Loucy (cell line): Measurements from ENCODE around the gene FGFRL1.

Experiments used
- H2AFZ ChIP-seq: fragments of 200-600 bp; sonication (generic); 2 replicates; pipeline ENCODE4 v1.6.0; 2016; ENCODE audit warnings: antibody characterized with exemption, mild to moderate bottlenecking, low read length, moderate library complexity
- H3F3A ChIP-seq: fragments of 200-600 bp; 2 replicates; pipeline ENCODE4 v1.6.0; 2016; ENCODE audit warnings: antibody characterized with exemption, low read depth, mild to moderate bottlenecking
- H3K27me3 ChIP-seq: fragments of 200-600 bp; sonication (generic); 2 replicates; pipeline ENCODE4 v1.6.1; 2014; ENCODE audit warnings: low read length, mild to moderate bottlenecking; ENCODE audit not compliant: insufficient read depth, poor library complexity, severe bottlenecking
- H3K36me3 ChIP-seq: fragments of 200-600 bp; sonication (generic); 2 replicates; pipeline ENCODE4 v1.6.1; 2016; ENCODE audit warnings: low read length; ENCODE audit not compliant: insufficient read depth
- H3K4me1 ChIP-seq: fragments of 200-600 bp; sonication (generic); 2 replicates; pipeline ENCODE4 v1.5.1; 2014; ENCODE audit warnings: low read length, mild to moderate bottlenecking; ENCODE audit not compliant: insufficient read depth, poor library complexity, severe bottlenecking
- H3K4me2 ChIP-seq: fragments of 200-600 bp; sonication (generic); 2 replicates; pipeline ENCODE4 v1.6.0; 2014; ENCODE audit warnings: antibody characterized with exemption, low read length, low read depth, mild to moderate bottlenecking; ENCODE audit not compliant: poor library complexity, severe bottlenecking
- H3K4me3 ChIP-seq: fragments of 200-600 bp; sonication (generic); 2 replicates; pipeline ENCODE4 v1.5.1; 2014; ENCODE audit warnings: low read length, mild to moderate bottlenecking, mixed read lengths; ENCODE audit not compliant: poor library complexity, severe bottlenecking
- H3K79me2 ChIP-seq: fragments of 200-600 bp; sonication (generic); 2 replicates; pipeline ENCODE4 v1.6.1; 2014; ENCODE audit warnings: low read length; ENCODE audit not compliant: insufficient read depth
- H3K9ac ChIP-seq: fragments of 200-600 bp; sonication (generic); 2 replicates; pipeline ENCODE4 v1.6.0; 2014; ENCODE audit warnings: mild to moderate bottlenecking, low read depth, low read length, moderate library complexity; ENCODE audit not compliant: poor library complexity, severe bottlenecking
- H3K9me2 ChIP-seq: fragments of 200-600 bp; sonication (generic); replicated peaks from 2 replicates; pipeline ENCODE4 v1.6.1; 2016; ENCODE audit warnings: low read depth, low read length, mixed read lengths
- H3K9me3 ChIP-seq: fragments of 200-600 bp; sonication (generic); 2 replicates; pipeline ENCODE4 v1.6.1; 2014; ENCODE audit warnings: mild to moderate bottlenecking, antibody characterized with exemption, low read length, low read depth; ENCODE audit not compliant: insufficient read depth
- H4K20me1 ChIP-seq: fragments of 200-600 bp; sonication (generic); 2 replicates; pipeline ENCODE4 v1.6.0; 2014; ENCODE audit warnings: antibody characterized with exemption, low read length, mild to moderate bottlenecking; ENCODE audit not compliant: insufficient read depth, poor library complexity, severe bottlenecking
- CTCF ChIP-seq: fragments of 200-600 bp; sonication (generic); conservative IDR thresholded peaks from 2 replicates; pipeline ENCODE4 v1.5.1; 2014; ENCODE audit warnings: mild to moderate bottlenecking, antibody characterized with exemption, low read length
- EZH2phosphoT487 ChIP-seq: fragments of 200-600 bp; IDR thresholded peaks from 2 replicates; pipeline ENCODE4 v1.6.1; 2018; ENCODE audit warnings: antibody characterized with exemption, mild to moderate bottlenecking, moderate library complexity, borderline replicate concordance

FGFRL1 gene

GRCh38 chr4:986879-987623 lies 24.4 kb upstream of the FGFRL1 start, which contains the start of gene IDUA:
IDUA (plus strand) TSS chr4:987044; CDS start chr4:987085, 41 bp downstream.
- peak within 1 kb of the TSS; percentile 82 for H3K4me3 ChIP-seq

GRCh38 chr4:987624-988513 lies 23.6 kb upstream of the FGFRL1 start:
- peaks cover 11% of the 10 kb centered on the region for H3K79me2 ChIP-seq
- no peaks in the 10 kb centered on the region for H4K20me1 ChIP-seq
- peak overlapping the region; percentile 82 for H3K4me3 ChIP-seq
- H3F3A ChIP-seq, result no peaks in the 10 kb centered on the region
- H3K27me3 ChIP-seq, result no peaks in the 10 kb centered on the region
- H3K9me2 ChIP-seq, result no peaks in the 10 kb centered on the region
- TF ChIP-seq EZH2phosphoT487, result no peak
- TF ChIP-seq CTCF, result no peak
- H3K36me3 ChIP-seq, result no peaks in the 10 kb centered on the region
- H3K9me3 ChIP-seq, result no peaks in the 10 kb centered on the region
- H3K4me2 ChIP-seq, result peak overlapping the region; percentile 89
- peaks cover 21% of the 10 kb centered on the region for H3K4me1 ChIP-seq
- H3K9ac ChIP-seq, result peak overlapping the region; percentile 45
- H2AFZ ChIP-seq, result no peak overlapping the region

More at GRCh38 chr4:986879-987623, 24.4 kb upstream of the FGFRL1 start, which contains the start of gene IDUA:
- peak within 1 kb of the TSS; percentile 94 for H2AFZ ChIP-seq
- H3K9me2 ChIP-seq, result no peaks in the 10 kb centered on the region
- peaks cover 11% of the 10 kb centered on the region for H3K79me2 ChIP-seq
- H3F3A ChIP-seq, result no peaks in the 10 kb centered on the region
- TF ChIP-seq CTCF (peak; percentile 69), EZH2phosphoT487 (no peak)
- no peaks in the 10 kb centered on the region for H4K20me1 ChIP-seq
- H3K27me3 ChIP-seq, result no peaks in the 10 kb centered on the region
- no peaks in the 10 kb centered on the region for H3K9me3 ChIP-seq
- H3K4me1 ChIP-seq, result peaks cover 21% of the 10 kb centered on the region
- peak within 1 kb of the TSS; percentile 89 for H3K9ac ChIP-seq
- no peaks in the 10 kb centered on the region for H3K36me3 ChIP-seq
- peak within 1 kb of the TSS; percentile 89 for H3K4me2 ChIP-seq

- no peaks in the 10 kb centered on the region for H3K27me3 ChIP-seq
- peaks cover 21% of the 10 kb centered on the region for H3K4me1 ChIP-seq
- H3K4me3 ChIP-seq, result no peak overlapping the region
- no peak overlapping the region for H2AFZ ChIP-seq
- H3K9ac ChIP-seq, result no peak overlapping the region
- peaks cover 11% of the 10 kb centered on the region for H3K79me2 ChIP-seq
- no peak overlapping the region for H3K4me2 ChIP-seq
- H3F3A ChIP-seq, result no peaks in the 10 kb centered on the region
- H3K36me3 ChIP-seq, result no peaks in the 10 kb centered on the region
- H3K9me2 ChIP-seq, result no peaks in the 10 kb centered on the region
- TF ChIP-seq EZH2phosphoT487 (no peak), CTCF (no peak)
- no peaks in the 10 kb centered on the region for H3K9me3 ChIP-seq
- no peaks in the 10 kb centered on the region for H4K20me1 ChIP-seq
Observed at GRCh38 chr4:988726-989721, 22.4 kb upstream of the FGFRL1 start.
